Transverse colon (tissue), 4 donors: Measurements from ENCODE around the gene ROBO1. TPM values are rescaled to one million over a fixed set of nuclear protein-coding genes. Genes with fewer than 3 reads are reported as not detected.

Experiments used
- DNase-seq: peaks from one replicate; pipeline ENCODE4 v3.0.0-alpha.2; 2019
- H3K27ac ChIP-seq, 4 donors: fragments of 200-600 bp; sonication (generic); 2 replicates each; pipeline ENCODE4 v1.5.1; 2016 to 2018; ENCODE audit warnings: inconsistent platforms in 4 of 4
- H3K27me3 ChIP-seq: fragments of 200-600 bp; sonication (generic); 2 replicates; pipeline ENCODE4 v1.5.1; 2017; ENCODE audit warnings: inconsistent platforms
- H3K36me3 ChIP-seq, 4 donors: fragments of 200-600 bp; sonication (generic); 2 replicates each; pipeline ENCODE4 v1.5.1; 2017 to 2019; ENCODE audit warnings: inconsistent platforms in 4 of 4
- H3K4me1 ChIP-seq, 4 donors: fragments of 200-600 bp; sonication (generic); 2 replicates each; pipeline ENCODE4 v1.5.1; 2017 to 2020; ENCODE audit warnings: inconsistent platforms in 4 of 4
- H3K4me3 ChIP-seq, 4 donors: fragments of 200-600 bp; sonication (generic); 1 replicate in 1 of 4; 2 replicates in 3 of 4; pipeline versions ENCODE4 v1.5.1 to v1.6.1; 2017 to 2019; ENCODE audit warnings: inconsistent platforms in 4 of 4
- H3K9me3 ChIP-seq, 2 donors: fragments of 200-600 bp; sonication (generic); 2 replicates each; pipeline ENCODE4 v1.5.1; 2017 to 2019; ENCODE audit warnings: inconsistent platforms in 2 of 2
- CTCF ChIP-seq, 5 experiments: fragments of 200-600 bp in 3 of 5; fragments of 450-650 bp in 2 of 5; sonication (generic) in 3 of 5; IDR thresholded peaks; 1 replicate in 2 of 5; 2 replicates in 3 of 5; pipeline ENCODE4 v1.5.1; 2016 to 2017; ENCODE audit warnings: antibody characterized with exemption in 5 of 5, inconsistent platforms in 3 of 5, mild to moderate bottlenecking in 2 of 5, moderate library complexity in 1 of 5
- EP300 ChIP-seq: sonication (generic); formaldehyde crosslinking; IDR thresholded peaks from one replicate; pipeline ENCODE4 v1.6.1; 2017; ENCODE audit warnings: antibody characterized with exemption, low read depth
- POLR2A ChIP-seq: fragments of 450-650 bp; IDR thresholded peaks from one replicate; pipeline ENCODE4 v1.6.1; 2016; ENCODE audit warnings: antibody characterized with exemption, mild to moderate bottlenecking, moderate library complexity
- POLR2AphosphoS5 ChIP-seq, 3 donors: sonication (generic); formaldehyde crosslinking; IDR thresholded peaks; one replicate each; pipeline ENCODE4 v1.6.1; 2016; ENCODE audit warnings: antibody characterized with exemption in 3 of 3
- WGBS, 2 donors: methylation state at CpG; one replicate each; pipeline ENCODE4 v1.1.5; 2018; ENCODE audit warnings: low coverage in 1 of 2; 5-methylcytosine and 5-hydroxymethylcytosine counted together
- in situ Hi-C, 4 donors: fragments of 200-750 bp; cut with MboI; loops; one replicate each; pipeline versions ENCODE4 v1.15.0 to v1.15.1; 2017; ENCODE audit warnings: low sequenced_read_pairs in 3 of 4, low pct_ligation_motif_present in 1 of 4, low pct_unique_long_range_greater_than_20kb in 1 of 4
- intact Hi-C: fragments of 100-400 bp; cut with DNase I; formaldehyde crosslinking; loops from one replicate; pipeline ENCODE4 v1.15.1; 2023; ENCODE audit warnings: low total_unique reads
- total RNA-seq, 4 donors: library from RNA; depleted of rRNA; stranded (reverse); fragments of >200 nt; gene quantifications; one replicate each; pipeline ENCODE4 v1.1.0, GENCODE V29; 2016

ROBO1 gene
- total RNA-seq, 4 donors from 2014 or later: 7.6 to 68.7 (median 9.1) TPM

GRCh38 chr3:78765671-78766485 lies 1001.9 kb downstream of the ROBO1 start:
- H3K27me3 ChIP-seq: no peaks in the 10 kb centered on the region
- no peaks in the 10 kb centered on the region for H3K9me3 ChIP-seq
- H3K36me3 ChIP-seq: no peaks in the 10 kb centered on the region
- no peaks in the 10 kb centered on the region for H3K4me1 ChIP-seq
- TF ChIP-seq EP300 (no peak), POLR2AphosphoS5 (IDR thresholded peaks at IDR 0.05) (no peak), POLR2A (no peak), CTCF (IDR thresholded peaks at IDR 0.05) (no peak)
- no peak overlapping the region for H3K4me3 ChIP-seq
- DNase-seq: no peak
- WGBS, 2 donors: 48 to 64% methylated on average over 3 to 5 of the region's 5 CpGs
- in situ Hi-C loops: no loop called here
- no peak overlapping the region for H3K27ac ChIP-seq
- intact Hi-C loops: no loop called here

- DNase-seq: no peak
- no peak for TF ChIP-seq POLR2A
- TF ChIP-seq CTCF (IDR thresholded peaks at IDR 0.05): no peak
- TF ChIP-seq EP300: no peak
- TF ChIP-seq POLR2AphosphoS5 (IDR thresholded peaks at IDR 0.05): no peak
- H3K4me1 ChIP-seq: no peaks in the 10 kb centered on the region
- H3K4me3 ChIP-seq: no peak overlapping the region
- H3K27ac ChIP-seq: no peak overlapping the region
- H3K27me3 ChIP-seq: no peaks in the 10 kb centered on the region
- 83 to 85% methylated on average over 3 of the region's 3 CpGs for WGBS, 2 donors
- H3K36me3 ChIP-seq: no peaks in the 10 kb centered on the region
- in situ Hi-C loops: no loop called here
- intact Hi-C loops: no loop called here
- H3K9me3 ChIP-seq: no peaks in the 10 kb centered on the region
Measured at GRCh38 chr3:78764634-78765033, 1003.2 kb downstream of the ROBO1 start.

GRCh38 chr3:78762121-78762520 lies 1005.7 kb downstream of the ROBO1 start:
- WGBS, 2 donors: 54 to 73% methylated on average over 1 of the region's 1 CpG

GRCh38 chr3:78761126-78761525 lies 1006.7 kb downstream of the ROBO1 start:
- no peak for TF ChIP-seq EP300
- TF ChIP-seq CTCF (IDR thresholded peaks at IDR 0.05): no peak
- no peak for TF ChIP-seq POLR2AphosphoS5 (IDR thresholded peaks at IDR 0.05)
- no peak for TF ChIP-seq POLR2A
- Histone ChIP-seq H3K9me3 (no peaks in the 10 kb centered on the region), H3K4me1 (no peaks in the 10 kb centered on the region), H3K4me3 (no peak overlapping the region), H3K27ac (no peak overlapping the region), H3K27me3 (no peaks in the 10 kb centered on the region), H3K36me3 (no peaks in the 10 kb centered on the region)
- in situ Hi-C loops (no loop called here), intact Hi-C loops (no loop called here)
- 27 to 49% methylated on average over 2 of the region's 2 CpGs for WGBS, 2 donors
- no peak for DNase-seq

More at GRCh38 chr3:78762121-78762520, 1005.7 kb downstream of the ROBO1 start:
- H3K36me3 ChIP-seq: no peaks in the 10 kb centered on the region
- TF ChIP-seq POLR2AphosphoS5 (IDR thresholded peaks at IDR 0.05) (no peak), CTCF (IDR thresholded peaks at IDR 0.05) (no peak), EP300 (no peak), POLR2A (no peak)
- H3K27me3 ChIP-seq: no peaks in the 10 kb centered on the region
- no peak overlapping the region for H3K4me3 ChIP-seq
- intact Hi-C loops: no loop called here
- H3K9me3 ChIP-seq: no peaks in the 10 kb centered on the region
- no peak for DNase-seq
- in situ Hi-C loops: no loop called here
- no peak overlapping the region for H3K27ac ChIP-seq
- no peaks in the 10 kb centered on the region for H3K4me1 ChIP-seq
